K562 (cell line): ENCODE measurements around the gene RIMS3. TPM values are rescaled to one million over a fixed set of nuclear protein-coding genes. Genes with fewer than 3 reads are reported as not detected.

Experiments used
- BCOR ChIP-seq: fragments of 450-650 bp; IDR thresholded peaks from 2 replicates; pipeline ENCODE4 v1.6.1; 2016
- BRF1 ChIP-seq: IDR thresholded peaks from 3 replicates; pipeline ENCODE4 v1.6.1; 2011; ENCODE audit warnings: borderline replicate concordance, mild to moderate bottlenecking; ENCODE audit not compliant: insufficient read length; ENCODE audit errors: extremely low read depth
- CTCF ChIP-seq, 3 experiments: IDR thresholded peaks in 2 of 3; conservative IDR thresholded peaks in 1 of 3; 2 replicates each; pipeline ENCODE4 v1.5.1; 2011 to 2012; ENCODE audit warnings: low read length in 3 of 3, mild to moderate bottlenecking in 3 of 3, control low read depth in 2 of 3, improper control_type of control experiment in 1 of 3, inconsistent platforms in 1 of 3, low read depth in 1 of 3, mixed read lengths in 1 of 3, moderate library complexity in 1 of 3; ENCODE audit not compliant: insufficient read depth in 2 of 3
- DNMT1 ChIP-seq: fragments of 450-650 bp; IDR thresholded peaks from 2 replicates; pipeline ENCODE4 v1.6.1; 2016; ENCODE audit warnings: antibody characterized with exemption, mild to moderate bottlenecking
- ERF ChIP-seq: fragments of 450-650 bp; formaldehyde crosslinking; IDR thresholded peaks from 2 replicates; pipeline ENCODE4 v1.4.0; 2020; ENCODE audit warnings: mild to moderate bottlenecking, mixed read lengths
- HCFC1 ChIP-seq: IDR thresholded peaks from 2 replicates; pipeline ENCODE4 v1.6.1; 2012; ENCODE audit warnings: low read depth, low read length, improper control_type of control experiment
- JUN ChIP-seq, 2 experiments: sonication (generic) in 1 of 2; formaldehyde crosslinking in 1 of 2; IDR thresholded peaks; 2 replicates each; pipeline versions ENCODE4 v1.6.1 to v1.8.0; 2012 to 2022; ENCODE audit warnings: borderline replicate concordance in 2 of 2, mild to moderate bottlenecking in 2 of 2, improper control_type of control experiment in 1 of 2, low read depth in 1 of 2, low read length in 1 of 2, missing genetic modification reagents in 1 of 2
- MXD1 ChIP-seq: fragments of 250-450 bp; sonication (Bioruptor Pico); IDR thresholded peaks from 2 replicates; pipeline ENCODE4 v1.8.0; 2021; ENCODE audit warnings: borderline replicate concordance, mild to moderate bottlenecking, moderate library complexity; ENCODE audit not compliant: poor library complexity, severe bottlenecking
- NR2C1 ChIP-seq, 2 experiments: fragments of 450-650 bp; IDR thresholded peaks; 2 replicates each; pipeline ENCODE4 v1.6.1; 2017; ENCODE audit warnings: mild to moderate bottlenecking in 2 of 2, antibody characterized with exemption in 1 of 2, inconsistent platforms in 1 of 2, missing compliant biosample characterization in 1 of 2, missing genetic modification characterization in 1 of 2
- SMARCB1 ChIP-seq: IDR thresholded peaks from 2 replicates; pipeline ENCODE4 v1.6.1; 2011; ENCODE audit warnings: improper control_type of control experiment, low read depth; ENCODE audit not compliant: insufficient read length
- SRF ChIP-seq, 2 experiments: fragments of 250-450, 450-650 bp in 1 of 2; sonication (Bioruptor Pico) in 1 of 2; sonication (generic) in 1 of 2; formaldehyde crosslinking; IDR thresholded peaks; 2 replicates each; pipeline versions ENCODE4 v1.5.0 to v1.5.1; 2020 to 2022; ENCODE audit warnings: mild to moderate bottlenecking in 1 of 2, missing genetic modification reagents in 1 of 2
- ZBTB43 ChIP-seq: sonication (generic); formaldehyde crosslinking; IDR thresholded peaks from 2 replicates; pipeline ENCODE4 v1.8.0; 2023; ENCODE audit warnings: mild to moderate bottlenecking, missing genetic modification reagents
- ZNF197 ChIP-seq: fragments of 200-800 bp; sonication (Bioruptor generic); IDR thresholded peaks from 2 replicates; pipeline ENCODE4 v1.6.1; 2016; ENCODE audit warnings: low read depth, missing genetic modification characterization, missing compliant biosample characterization
- ZNF316 ChIP-seq: fragments of 450-650 bp; IDR thresholded peaks from 2 replicates; pipeline ENCODE4 v1.6.1; 2016
- ZNF592 ChIP-seq: fragments of 450-650 bp; IDR thresholded peaks from 2 replicates; pipeline ENCODE4 v1.6.1; 2017; ENCODE audit warnings: antibody characterized with exemption, mild to moderate bottlenecking
- ZNF699 ChIP-seq: fragments of 250-450 bp; sonication (Bioruptor Pico); IDR thresholded peaks from 2 replicates; pipeline ENCODE4 v1.8.0; 2021; ENCODE audit warnings: mild to moderate bottlenecking, moderate library complexity; ENCODE audit not compliant: insufficient replicate concordance
- polyA plus RNA-seq, 8 experiments: library from polyadenylated mRNA; depleted of rRNA in 4 of 8; stranded (reverse) in 5 of 8; unstranded in 3 of 8; fragments of >200 nt; fragmentation: Nextera tagmentation in 2 of 8; fragmentation: Illumina TruSeq in 1 of 8; extraction: Ambion mirVana in 2 of 8; extraction: Trizol in 1 of 8; gene quantifications; 2 replicates each; pipeline versions ENCODE4 v1.2.1 to v1.2.3, GENCODE V29; 2011 to 2014; ENCODE audit warnings: inconsistent platforms in 1 of 8, missing spikeins in 1 of 8
- total RNA-seq, 7 experiments: library from RNA; depleted of rRNA in 6 of 7; stranded (reverse); fragments of >200 nt in 6 of 7; fragmentation: Illumina TruSeq in 2 of 7; extraction: Trizol in 2 of 7; gene quantifications; 2 replicates each; pipeline versions ENCODE4 v1.2.1 to v1.2.3, GENCODE V29; 2011 to 2021; ENCODE audit warnings: low replicate concordance in 1 of 7

Gene RIMS3
- total and polyA plus RNA-seq, 9 of the 15 experiments (the other 6 are each of a cell fraction or from before 2014, with no cell fraction given): 0.06 to 1.2 (median 0.59) TPM

GRCh38 chr1:40630488-40631223 is 34.8 kb downstream of the RIMS3 start (continued):
- no peak for TF ChIP-seq MXD1 (CRISPR knock-in tag)
- TF ChIP-seq BCOR: no peak
- TF ChIP-seq BRF1: no peak
- TF ChIP-seq SMARCB1: no peak
- no peak for TF ChIP-seq ERF (CRISPR knock-in tag)
- no peak for TF ChIP-seq ZNF699 (CRISPR knock-in tag)
- peak; percentile 51; the same call in 1 of the 2 replicates for TF ChIP-seq NR2C1 (IDR thresholded peaks at IDR 0.05)
- TF ChIP-seq NR2C1 (tag; IDR thresholded peaks at IDR 0.05): peak; percentile 74
- TF ChIP-seq ZNF592: no peak
- no peak for TF ChIP-seq SRF (CRISPR knock-in tag; IDR thresholded peaks at IDR 0.05)
- no peak for TF ChIP-seq ZNF197
- no peak for TF ChIP-seq JUN (IDR thresholded peaks at IDR 0.05; ENCODE audit: borderline replicate concordance, low read depth, low read length)
- no peak for TF ChIP-seq JUN (CRISPR knock-in tag; IDR thresholded peaks at IDR 0.05; ENCODE audit: borderline replicate concordance)
- TF ChIP-seq HCFC1: no peak
- TF ChIP-seq ZNF316: no peak
- TF ChIP-seq ZBTB43 (CRISPR knock-in tag): no peak
- TF ChIP-seq CTCF (IDR thresholded peaks at IDR 0.05 in 2 of 3, conservative IDR thresholded peaks at IDR 0.05 in 1 of 3; ENCODE audit: insufficient read depth in 2 of 3, low read depth in 1 of 3, low read length in 3 of 3): peak; percentile 86 to 93 (median 93)
- no peak for TF ChIP-seq DNMT1
